HepG2 (cell line): ENCODE measurements around the gene PEX11B. TPM values are rescaled to one million over a fixed set of nuclear protein-coding genes. Genes with fewer than 3 reads are reported as not detected.

ENCODE experiments used
- GATA4 ChIP-seq: sonication (generic); IDR thresholded peaks from 2 replicates; pipeline ENCODE4 v1.6.1; 2016; ENCODE audit warnings: antibody characterized with exemption, low read depth, borderline replicate concordance
- GZF1 ChIP-seq: sonication (generic); formaldehyde crosslinking; IDR thresholded peaks from 2 replicates; pipeline ENCODE4 v1.5.1; 2020; ENCODE audit warnings: mild to moderate bottlenecking, missing genetic modification reagents
- HDAC2 ChIP-seq: sonication (generic); formaldehyde crosslinking; IDR thresholded peaks from 2 replicates; pipeline ENCODE4 v1.4.0; 2020; ENCODE audit warnings: missing genetic modification reagents
- MAZ ChIP-seq, 2 experiments: sonication (generic) in 1 of 2; formaldehyde crosslinking in 1 of 2; IDR thresholded peaks; 2 replicates each; pipeline versions ENCODE4 v1.5.0 to v1.6.1; 2012 to 2020; ENCODE audit warnings: low read depth in 2 of 2, mild to moderate bottlenecking in 2 of 2, borderline replicate concordance in 1 of 2, improper control_type of control experiment in 1 of 2, low read length in 1 of 2, missing genetic modification reagents in 1 of 2, moderate library complexity in 1 of 2
- NKX3-1 ChIP-seq: sonication (generic); formaldehyde crosslinking; IDR thresholded peaks from 2 replicates; pipeline ENCODE4 v1.5.0; 2020; ENCODE audit warnings: missing genetic modification reagents
- PAXIP1 ChIP-seq: sonication (generic); formaldehyde crosslinking; conservative IDR thresholded peaks from 2 replicates; pipeline ENCODE4 v1.4.0; 2020; ENCODE audit warnings: mild to moderate bottlenecking, missing genetic modification reagents, moderate library complexity
- PHF5A ChIP-seq: IDR thresholded peaks from one replicate; pipeline ENCODE4 v1.6.1; 2018; ENCODE audit warnings: low read depth, missing genetic modification reagents; ENCODE audit not compliant: unreplicated experiment
- THRA ChIP-seq: sonication (generic); formaldehyde crosslinking; IDR thresholded peaks from 2 replicates; pipeline ENCODE4 v1.4.0; 2020; ENCODE audit warnings: missing genetic modification reagents, borderline replicate concordance
- WIZ ChIP-seq: sonication (generic); formaldehyde crosslinking; IDR thresholded peaks from 2 replicates; pipeline ENCODE4 v1.5.1; 2020; ENCODE audit warnings: mild to moderate bottlenecking, missing genetic modification reagents
- ZBTB33 ChIP-seq: sonication (generic); formaldehyde crosslinking; IDR thresholded peaks from 2 replicates; pipeline ENCODE4 v1.4.0; 2020; ENCODE audit warnings: missing genetic modification reagents
- ZBTB7B ChIP-seq: sonication (generic); formaldehyde crosslinking; IDR thresholded peaks from 2 replicates; pipeline ENCODE4 v1.4.0; 2020; ENCODE audit warnings: missing genetic modification reagents
- ZC3H4 ChIP-seq: sonication (generic); formaldehyde crosslinking; IDR thresholded peaks from 2 replicates; pipeline ENCODE4 v1.4.0; 2020; ENCODE audit warnings: missing genetic modification reagents, borderline replicate concordance
- ZFP37 ChIP-seq: sonication (generic); formaldehyde crosslinking; IDR thresholded peaks from 2 replicates; pipeline ENCODE4 v1.4.0; 2020; ENCODE audit warnings: missing genetic modification reagents, borderline replicate concordance
- ZNF281 ChIP-seq: sonication (generic); formaldehyde crosslinking; IDR thresholded peaks from 2 replicates; pipeline ENCODE4 v1.4.0; 2020; ENCODE audit warnings: missing genetic modification reagents, borderline replicate concordance
- ZNF362 ChIP-seq: sonication (generic); formaldehyde crosslinking; IDR thresholded peaks from 2 replicates; pipeline ENCODE4 v1.4.0; 2020; ENCODE audit warnings: missing genetic modification reagents, mild to moderate bottlenecking, borderline replicate concordance
- ZNF496 ChIP-seq: sonication (generic); formaldehyde crosslinking; IDR thresholded peaks from 2 replicates; pipeline ENCODE4 v1.8.1; 2023; ENCODE audit warnings: mild to moderate bottlenecking, moderate library complexity, missing genetic modification reagents; ENCODE audit not compliant: insufficient replicate concordance
- polyA plus RNA-seq, 8 experiments: library from polyadenylated mRNA; depleted of rRNA in 3 of 8; stranded (reverse) in 7 of 8; unstranded in 1 of 8; fragments of >200 nt; fragmentation: Illumina TruSeq in 4 of 8; extraction: Trizol in 4 of 8; gene quantifications; 2 replicates each; pipeline versions ENCODE4 v1.2.1 to v1.2.3, GENCODE V29; 2011 to 2016; ENCODE audit warnings: low read depth in 4 of 8, missing spikeins in 1 of 8, mixed read lengths in 1 of 8; ENCODE audit not compliant: insufficient read depth in 1 of 8
- total RNA-seq, 5 experiments: library from RNA; depleted of rRNA; stranded (reverse); fragments of >200 nt; fragmentation: Illumina TruSeq; extraction: Trizol; gene quantifications; 2 replicates each; pipeline ENCODE4 v1.2.3, GENCODE V29; 2016; ENCODE audit warnings: low read depth in 1 of 5

Gene PEX11B
- total and polyA plus RNA-seq, 2 of the 13 experiments (the other 11 are each of a cell fraction or from before 2014, with no cell fraction given), result 21.6 to 48.4 TPM

- TF ChIP-seq ZNF496 (CRISPR knock-in tag) (no peak), HDAC2 (peak; percentile 85), THRA (peak; percentile 73), ZNF362 (CRISPR knock-in tag) (no peak), WIZ (CRISPR knock-in tag) (no peak), ZBTB33 (CRISPR knock-in tag) (0 out of 2 replicates have a peak, but pooled peaks have one; percentile 41), PAXIP1 (CRISPR knock-in tag) (peak; percentile 91), NKX3-1 (CRISPR knock-in tag) (no peak), ZFP37 (CRISPR knock-in tag) (peak; percentile 90; the same call in 1 of the 2 replicates), ZBTB7B (CRISPR knock-in tag) (peak; percentile 91), ZC3H4 (CRISPR knock-in tag) (no peak), MAZ (IDR thresholded peaks at IDR 0.05; ENCODE audit: borderline replicate concordance, low read depth, low read length) (no peak), MAZ (CRISPR knock-in tag; IDR thresholded peaks at IDR 0.05; ENCODE audit: low read depth) (0 out of 2 replicates have a peak, but pooled peaks have one; percentile 42), GATA4 (no peak), GZF1 (CRISPR knock-in tag) (no peak), PHF5A (peak; percentile 84), ZNF281 (CRISPR knock-in tag) (peak; percentile 61; the same call in 1 of the 2 replicates)
Observed at GRCh38 chr1:145891587-145892485, 26.7 kb downstream of the PEX11B start (continued).
